Neuronal stem cell (in vitro differentiated cells): Measurements from ENCODE around the gene ATP6V0D1.

Source experiments
- DNase-seq: peaks from one replicate; pipeline ENCODE4 v3.0.0-alpha.2; 2013; ENCODE audit warnings: low spot score
- H2AFZ ChIP-seq: one replicate; pipeline ENCODE4 v1.6.1; 2013; ENCODE audit warnings: mild to moderate bottlenecking, low read length, inconsistent platforms
- H2AK5ac ChIP-seq: 2 replicates; pipeline ENCODE4 v1.6.1; 2013; ENCODE audit warnings: low read depth, mild to moderate bottlenecking, inconsistent platforms, low read length, moderate library complexity, mixed read lengths
- H2BK120ac ChIP-seq: 2 replicates; pipeline ENCODE4 v1.6.1; 2013; ENCODE audit warnings: low read depth, mild to moderate bottlenecking, inconsistent platforms, low read length, moderate library complexity, mixed read lengths
- H2BK12ac ChIP-seq: one replicate; pipeline ENCODE4 v1.6.1; 2013; ENCODE audit warnings: low read length, inconsistent platforms
- H2BK15ac ChIP-seq: 2 replicates; pipeline ENCODE4 v1.6.1; 2013; ENCODE audit warnings: mild to moderate bottlenecking, low read length, inconsistent platforms, mixed read lengths
- H2BK5ac ChIP-seq: one replicate; pipeline ENCODE4 v1.6.1; 2013; ENCODE audit warnings: inconsistent platforms, mild to moderate bottlenecking, low read length, moderate library complexity
- H3K14ac ChIP-seq: one replicate; pipeline ENCODE4 v1.6.1; 2013; ENCODE audit warnings: low read length, inconsistent platforms
- H3K18ac ChIP-seq: 2 replicates; pipeline ENCODE4 v1.6.1; 2013; ENCODE audit warnings: low read length, inconsistent platforms
- H3K23ac ChIP-seq: 2 replicates; pipeline ENCODE4 v1.6.1; 2013; ENCODE audit warnings: low read depth, mild to moderate bottlenecking, mixed read lengths, low read length, inconsistent platforms; ENCODE audit not compliant: poor library complexity
- H3K27ac ChIP-seq: replicated peaks from 3 replicates; pipeline ENCODE4 v1.5.1; 2013; ENCODE audit warnings: low read length, inconsistent platforms
- H3K27me3 ChIP-seq, 3 experiments: 2 replicates each; pipeline ENCODE4 v1.6.1; 2013; ENCODE audit warnings: low read length in 3 of 3, mild to moderate bottlenecking in 2 of 3, inconsistent platforms in 1 of 3, low read depth in 1 of 3, mixed read lengths in 1 of 3, moderate library complexity in 1 of 3; ENCODE audit not compliant: control insufficient read depth in 3 of 3, insufficient read depth in 3 of 3
- H3K36me3 ChIP-seq, 2 donors: replicated peaks in 1 of 2; 2 replicates each; pipeline ENCODE4 v1.6.1; 2013; ENCODE audit warnings: low read length in 2 of 2; ENCODE audit not compliant: control insufficient read depth in 2 of 2, insufficient read depth in 2 of 2
- H3K4ac ChIP-seq: 2 replicates; pipeline ENCODE4 v1.6.1; 2013; ENCODE audit warnings: inconsistent platforms, mild to moderate bottlenecking, low read length, moderate library complexity
- H3K4me1 ChIP-seq, 2 donors: 1 replicate in 1 of 2; 2 replicates in 1 of 2; pipeline ENCODE4 v1.6.1; 2013; ENCODE audit warnings: low read length in 2 of 2, low read depth in 1 of 2; ENCODE audit not compliant: control insufficient read depth in 2 of 2, insufficient read depth in 1 of 2
- H3K4me2 ChIP-seq: one replicate; pipeline ENCODE4 v1.6.1; 2013; ENCODE audit warnings: mild to moderate bottlenecking, low read length, inconsistent platforms; ENCODE audit not compliant: insufficient read depth, poor library complexity, severe bottlenecking
- H3K4me3 ChIP-seq, 2 donors: 2 replicates each; pipeline ENCODE4 v1.5.1; 2013; ENCODE audit warnings: low read length in 2 of 2, mild to moderate bottlenecking in 2 of 2, inconsistent platforms in 1 of 2, moderate library complexity in 1 of 2
- H3K79me1 ChIP-seq: one replicate; pipeline ENCODE4 v1.6.1; 2013; ENCODE audit warnings: low read depth, mild to moderate bottlenecking, inconsistent platforms, low read length, moderate library complexity
- H3K9ac ChIP-seq: one replicate; pipeline ENCODE4 v1.6.1; 2013; ENCODE audit warnings: mild to moderate bottlenecking, low read depth, low read length, inconsistent platforms; ENCODE audit not compliant: poor library complexity
- H3K9me3 ChIP-seq, 2 donors: replicated peaks in 1 of 2; 2 replicates each; pipeline versions ENCODE3 to v1.6.1; 2013; ENCODE audit warnings: low read length in 2 of 2, mild to moderate bottlenecking in 2 of 2, inconsistent platforms in 1 of 2, low read depth in 1 of 2, mixed read lengths in 1 of 2, moderate library complexity in 1 of 2; ENCODE audit not compliant: control insufficient read depth in 2 of 2, insufficient read depth in 1 of 2
- H4K8ac ChIP-seq: one replicate; pipeline ENCODE4 v1.6.1; 2013; ENCODE audit warnings: low read depth, mild to moderate bottlenecking, inconsistent platforms, low read length, moderate library complexity
- H4K91ac ChIP-seq: one replicate; pipeline ENCODE4 v1.6.1; 2013; ENCODE audit warnings: low read length, low read depth, mild to moderate bottlenecking, inconsistent platforms; ENCODE audit not compliant: poor library complexity
- WGBS, 2 donors: extraction: QIAGEN DNeasy Blood & Tissue Kit; methylation state at CpG; one replicate each; pipeline ENCODE4 v1.1.7; 2013; ENCODE audit warnings: missing lambda C conversion rate in 2 of 2, mixed read lengths in 1 of 2; ENCODE audit not compliant: insufficient read length in 2 of 2, insufficient replicate concordance in 1 of 2; ENCODE audit errors: extremely low coverage in 2 of 2; 5-methylcytosine and 5-hydroxymethylcytosine counted together

The ATP6V0D1 gene

GRCh38 chr16:67486805-67487204, 5.8 kb upstream of the ATP6V0D1 start:
- no peak overlapping the region for H2BK15ac ChIP-seq
- no peak overlapping the region for H3K23ac ChIP-seq
- H3K9me3 ChIP-seq: no peaks in the 10 kb centered on the region
- no peak overlapping the region for H4K8ac ChIP-seq
- no peak overlapping the region for H3K14ac ChIP-seq
- H3K4me1 ChIP-seq: peaks cover 5 to 16% of the 10 kb centered on the region in 2 donors
- no CpG with 5 or more reads among the region's 3 CpGs for WGBS, 2 donors
- H3K4ac ChIP-seq: no peak overlapping the region
- H2AFZ ChIP-seq: no peak overlapping the region
- no peak overlapping the region for H3K4me3 ChIP-seq
- H3K18ac ChIP-seq: no peak overlapping the region
- H4K91ac ChIP-seq: no peak overlapping the region
- H2AK5ac ChIP-seq: peak overlapping the region; percentile 32
- H3K27ac ChIP-seq: no peak overlapping the region
- no peak overlapping the region for H2BK120ac ChIP-seq
- no peak overlapping the region for H3K9ac ChIP-seq
- peaks cover 0 to 16% of the 10 kb centered on the region in 2 donors for H3K36me3 ChIP-seq
- H2BK12ac ChIP-seq: no peak overlapping the region
- H3K27me3 ChIP-seq: no peaks in the 10 kb centered on the region
- no peak overlapping the region for H3K4me2 ChIP-seq
- H2BK5ac ChIP-seq: no peak overlapping the region
- DNase-seq: no peak
- H3K79me1 ChIP-seq: no peaks in the 10 kb centered on the region

GRCh38 chr16:67483731-67484525, 3.0 kb upstream of the ATP6V0D1 start:
- H3K27me3 ChIP-seq: no peaks in the 10 kb centered on the region
- peaks cover 4 to 16% of the 10 kb centered on the region in 2 donors for H3K4me1 ChIP-seq
- H2BK12ac ChIP-seq: no peak overlapping the region
- peaks cover 0 to 16% of the 10 kb centered on the region in 2 donors for H3K36me3 ChIP-seq
- H2BK5ac ChIP-seq: no peak overlapping the region
- H2AK5ac ChIP-seq: no peak overlapping the region
- H3K79me1 ChIP-seq: no peaks in the 10 kb centered on the region
- H2BK15ac ChIP-seq: no peak overlapping the region
- no peak overlapping the region for H4K91ac ChIP-seq
- no peak overlapping the region for H2BK120ac ChIP-seq
- H2AFZ ChIP-seq: no peak overlapping the region
- no peak overlapping the region for H4K8ac ChIP-seq
- H3K4ac ChIP-seq: no peak overlapping the region
- no peak overlapping the region for H3K23ac ChIP-seq
- no peak overlapping the region for H3K4me3 ChIP-seq
- H3K4me2 ChIP-seq: no peak overlapping the region
- H3K18ac ChIP-seq: no peak overlapping the region
- WGBS, 2 donors: no CpG with 5 or more reads among the region's 12 CpGs
- H3K9ac ChIP-seq: no peak overlapping the region
- no peak overlapping the region for H3K27ac ChIP-seq
- no peak for DNase-seq
- H3K9me3 ChIP-seq: no peaks in the 10 kb centered on the region
- H3K14ac ChIP-seq: no peak overlapping the region

- Histone ChIP-seq H3K4ac (no peak within 1 kb of the TSS), H2AK5ac (peak within 1 kb of the TSS; percentile 30), H4K91ac (no peak within 1 kb of the TSS), H3K4me1 (peaks cover 3 to 14% of the 10 kb centered on the region in 2 donors), H2AFZ (no peak within 1 kb of the TSS), H3K4me2 (no peak within 1 kb of the TSS), H3K9ac (no peak within 1 kb of the TSS), H3K23ac (no peak within 1 kb of the TSS), H3K14ac (no peak within 1 kb of the TSS), H4K8ac (no peak within 1 kb of the TSS), H2BK15ac (peak within 1 kb of the TSS; percentile 69), H3K9me3 (no peaks in the 10 kb centered on the region), H3K18ac (no peak within 1 kb of the TSS), H2BK5ac (no peak within 1 kb of the TSS), H2BK12ac (no peak within 1 kb of the TSS), H3K79me1 (no peaks in the 10 kb centered on the region), H3K36me3 (peaks cover 0 to 16% of the 10 kb centered on the region in 2 donors), H3K27me3 (no peaks in the 10 kb centered on the region), H2BK120ac (no peak within 1 kb of the TSS), H3K27ac (no peak within 1 kb of the TSS), H3K4me3 (peak within 1 kb of the TSS in 1 of 2 donors; percentile 67)
- no CpG with 5 or more reads among the region's 6 CpGs for WGBS, 2 donors
- no peak for DNase-seq
Observed at GRCh38 chr16:67483150-67483549, 2.2 kb upstream of the ATP6V0D1 start, which contains the start of gene AGRP. Gene AGRP, minus strand, starts transcription at chr16:67483547. Its CDS starts 149 bp downstream, at chr16:67483398.

GRCh38 chr16:67482233-67482924, 1.4 kb upstream of the ATP6V0D1 start:
- no peak for DNase-seq
- Histone ChIP-seq H2BK12ac (no peak overlapping the region), H4K91ac (no peak overlapping the region), H3K4ac (no peak overlapping the region), H4K8ac (no peak overlapping the region), H3K4me2 (no peak overlapping the region), H3K36me3 (peaks cover 0 to 16% of the 10 kb centered on the region in 2 donors), H3K23ac (no peak overlapping the region), H3K4me1 (peaks cover 3 to 14% of the 10 kb centered on the region in 2 donors), H3K27me3 (no peaks in the 10 kb centered on the region), H2BK5ac (no peak overlapping the region), H3K4me3 (peak overlapping the region in 1 of 2 donors; percentile 67), H3K9me3 (no peaks in the 10 kb centered on the region), H3K79me1 (no peaks in the 10 kb centered on the region), H3K14ac (no peak overlapping the region), H2AK5ac (no peak overlapping the region), H2AFZ (peak overlapping the region; percentile 82), H2BK120ac (no peak overlapping the region), H3K27ac (no peak overlapping the region), H3K18ac (no peak overlapping the region), H2BK15ac (no peak overlapping the region), H3K9ac (no peak overlapping the region)
- WGBS, 2 donors: no CpG with 5 or more reads among the region's 25 CpGs
